Panc1 (cell line): ENCODE data around the gene ATRN.

ENCODE experiments used
- SIN3A ChIP-seq: IDR thresholded peaks from 2 replicates; pipeline ENCODE4 v1.6.1; 2012; ENCODE audit warnings: low read depth, mild to moderate bottlenecking, low read length, moderate library complexity, borderline replicate concordance; ENCODE audit not compliant: insufficient read depth
- TF ChIP-seq, protein P1 (sequence below): fragments of 450-650 bp; IDR thresholded peaks from 2 replicates; pipeline ENCODE4 v1.5.1; 2017; ENCODE audit warnings: mild to moderate bottlenecking

DNA sequence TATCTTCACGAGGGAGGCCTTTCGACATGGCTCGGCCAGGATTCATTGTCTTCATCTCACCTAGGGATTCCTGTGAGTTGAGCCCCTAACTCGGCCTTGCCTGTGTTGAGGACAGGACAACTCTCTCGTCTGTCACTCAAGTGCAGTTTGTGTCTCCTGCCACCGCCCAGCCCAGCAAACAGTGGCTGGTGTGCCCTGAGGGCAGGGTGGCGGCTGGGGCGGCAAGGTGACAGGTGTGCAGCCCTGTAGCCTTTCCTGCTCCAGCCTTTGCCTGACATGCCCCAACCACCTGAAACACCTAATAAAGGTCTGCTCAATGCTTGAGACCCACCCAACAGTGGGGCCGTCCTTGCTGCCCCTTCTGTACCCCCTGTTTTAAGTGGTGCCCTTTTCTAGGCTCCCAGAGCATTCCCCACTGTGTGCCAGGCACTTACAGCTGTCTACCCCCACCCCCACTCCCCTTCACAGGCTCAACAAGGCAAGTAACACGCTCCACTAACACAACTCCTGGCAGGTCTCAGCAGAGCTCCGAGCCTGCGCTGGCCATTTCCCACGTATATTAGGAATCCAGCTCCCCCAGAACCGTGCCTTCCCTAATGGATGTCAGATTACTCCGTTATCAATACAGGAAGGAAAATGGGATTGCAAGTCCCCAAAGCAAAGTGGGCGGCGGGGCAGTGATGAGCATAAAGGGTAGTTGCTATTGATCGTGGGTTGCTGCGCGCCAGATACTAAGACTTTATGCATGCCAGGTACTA lies 174.7 kb downstream of the ATRN start:
- TF ChIP-seq, protein P1, sequence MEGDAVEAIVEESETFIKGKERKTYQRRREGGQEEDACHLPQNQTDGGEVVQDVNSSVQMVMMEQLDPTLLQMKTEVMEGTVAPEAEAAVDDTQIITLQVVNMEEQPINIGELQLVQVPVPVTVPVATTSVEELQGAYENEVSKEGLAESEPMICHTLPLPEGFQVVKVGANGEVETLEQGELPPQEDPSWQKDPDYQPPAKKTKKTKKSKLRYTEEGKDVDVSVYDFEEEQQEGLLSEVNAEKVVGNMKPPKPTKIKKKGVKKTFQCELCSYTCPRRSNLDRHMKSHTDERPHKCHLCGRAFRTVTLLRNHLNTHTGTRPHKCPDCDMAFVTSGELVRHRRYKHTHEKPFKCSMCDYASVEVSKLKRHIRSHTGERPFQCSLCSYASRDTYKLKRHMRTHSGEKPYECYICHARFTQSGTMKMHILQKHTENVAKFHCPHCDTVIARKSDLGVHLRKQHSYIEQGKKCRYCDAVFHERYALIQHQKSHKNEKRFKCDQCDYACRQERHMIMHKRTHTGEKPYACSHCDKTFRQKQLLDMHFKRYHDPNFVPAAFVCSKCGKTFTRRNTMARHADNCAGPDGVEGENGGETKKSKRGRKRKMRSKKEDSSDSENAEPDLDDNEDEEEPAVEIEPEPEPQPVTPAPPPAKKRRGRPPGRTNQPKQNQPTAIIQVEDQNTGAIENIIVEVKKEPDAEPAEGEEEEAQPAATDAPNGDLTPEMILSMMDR = no peak
- TF ChIP-seq SIN3A = no peak
